Gastrocnemius medialis (tissue), 4 donors: ENCODE data around the gene IGF2BP3.

Experiments used
- POLR2A ChIP-seq, 2 donors: fragments of 450-650 bp; IDR thresholded peaks; one replicate each; pipeline ENCODE4 v1.6.1; 2017; ENCODE audit warnings: antibody characterized with exemption in 2 of 2, mild to moderate bottlenecking in 2 of 2, moderate library complexity in 2 of 2
- TF ChIP-seq, protein P1 (sequence below), 5 experiments: fragments of 450-650 bp in 3 of 5; fragments of 200-600 bp in 2 of 5; sonication (generic) in 2 of 5; IDR thresholded peaks in 4 of 5; conservative IDR thresholded peaks in 1 of 5; 1 replicate in 4 of 5; 2 replicates in 1 of 5; pipeline ENCODE4 v1.5.1; 2016 to 2019; ENCODE audit warnings: antibody characterized with exemption in 5 of 5, mild to moderate bottlenecking in 3 of 5, moderate library complexity in 3 of 5

GRCh38 chr7:23295401-23295697, 174.9 kb downstream of the IGF2BP3 start:
- TF ChIP-seq POLR2A (IDR thresholded peaks at IDR 0.05), result no peak
- TF ChIP-seq, protein P1, sequence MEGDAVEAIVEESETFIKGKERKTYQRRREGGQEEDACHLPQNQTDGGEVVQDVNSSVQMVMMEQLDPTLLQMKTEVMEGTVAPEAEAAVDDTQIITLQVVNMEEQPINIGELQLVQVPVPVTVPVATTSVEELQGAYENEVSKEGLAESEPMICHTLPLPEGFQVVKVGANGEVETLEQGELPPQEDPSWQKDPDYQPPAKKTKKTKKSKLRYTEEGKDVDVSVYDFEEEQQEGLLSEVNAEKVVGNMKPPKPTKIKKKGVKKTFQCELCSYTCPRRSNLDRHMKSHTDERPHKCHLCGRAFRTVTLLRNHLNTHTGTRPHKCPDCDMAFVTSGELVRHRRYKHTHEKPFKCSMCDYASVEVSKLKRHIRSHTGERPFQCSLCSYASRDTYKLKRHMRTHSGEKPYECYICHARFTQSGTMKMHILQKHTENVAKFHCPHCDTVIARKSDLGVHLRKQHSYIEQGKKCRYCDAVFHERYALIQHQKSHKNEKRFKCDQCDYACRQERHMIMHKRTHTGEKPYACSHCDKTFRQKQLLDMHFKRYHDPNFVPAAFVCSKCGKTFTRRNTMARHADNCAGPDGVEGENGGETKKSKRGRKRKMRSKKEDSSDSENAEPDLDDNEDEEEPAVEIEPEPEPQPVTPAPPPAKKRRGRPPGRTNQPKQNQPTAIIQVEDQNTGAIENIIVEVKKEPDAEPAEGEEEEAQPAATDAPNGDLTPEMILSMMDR (IDR thresholded peaks at IDR 0.05 in 4 of 5, conservative IDR thresholded peaks at IDR 0.05 in 1 of 5), result no peak
